Measurements from ENCODE around the gene NRIP1. TPM values are rescaled to one million over a fixed set of nuclear protein-coding genes. Genes with fewer than 3 reads are reported as not detected.

NRIP1 gene
- polyA plus RNA-seq, 1 donor, result 44.5 TPM

DNA sequence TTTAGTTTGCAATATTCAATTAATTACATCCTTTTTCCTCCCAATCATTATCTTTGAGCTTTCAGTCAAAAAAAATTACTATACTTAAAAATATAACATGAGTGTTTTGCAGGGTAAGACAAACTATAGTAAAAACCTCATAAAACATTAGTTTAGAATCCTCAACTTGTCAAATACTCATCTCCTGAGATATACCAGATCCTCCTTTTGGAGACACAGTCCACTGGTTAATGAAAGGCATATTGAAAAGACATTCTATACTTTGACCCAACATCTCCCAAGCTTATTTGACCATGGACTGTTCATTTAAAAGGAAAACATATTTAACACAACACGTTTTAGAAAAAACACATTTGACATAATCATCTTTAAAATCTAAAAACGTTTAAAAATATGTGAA is 52.8 kb downstream of the NRIP1 start:
- 94% methylated on average over 2 of the region's 2 CpGs for WGBS (ENCODE audit: insufficient coverage, low lambda C conversion rate)
- no peaks in the 10 kb centered on the region for H3K27me3 ChIP-seq (ENCODE audit: control insufficient read depth, insufficient read depth, low read length)
- H3K9me3 ChIP-seq (ENCODE audit: control insufficient read depth, low read depth, low read length), result no peaks in the 10 kb centered on the region
- peaks cover 2% of the 10 kb centered on the region for H3K4me1 ChIP-seq (ENCODE audit: control insufficient read depth, insufficient read depth, low read length)
- no peak overlapping the region for H3K4me3 ChIP-seq (ENCODE audit: low read length)
- H3K27ac ChIP-seq (ENCODE audit: low read length), result no peak overlapping the region
- DNase-seq, result no peak
- peaks cover 16% of the 10 kb centered on the region for H3K36me3 ChIP-seq (ENCODE audit: control insufficient read depth, insufficient read depth, low read length)

GRCh38 chr21:15010645-15011044 is 54.2 kb downstream of the NRIP1 start:
- Histone ChIP-seq H3K4me3 (ENCODE audit: low read length) (no peak overlapping the region), H3K4me1 (ENCODE audit: control insufficient read depth, insufficient read depth, low read length) (peaks cover 4% of the 10 kb centered on the region), H3K36me3 (ENCODE audit: control insufficient read depth, insufficient read depth, low read length) (peaks cover 16% of the 10 kb centered on the region), H3K27me3 (ENCODE audit: control insufficient read depth, insufficient read depth, low read length) (no peaks in the 10 kb centered on the region), H3K27ac (ENCODE audit: low read length) (no peak overlapping the region), H3K9me3 (ENCODE audit: control insufficient read depth, low read depth, low read length) (no peaks in the 10 kb centered on the region)
- 79% methylated on average over 2 of the region's 4 CpGs for WGBS (ENCODE audit: insufficient coverage, low lambda C conversion rate)
- DNase-seq, result no peak

DNA sequence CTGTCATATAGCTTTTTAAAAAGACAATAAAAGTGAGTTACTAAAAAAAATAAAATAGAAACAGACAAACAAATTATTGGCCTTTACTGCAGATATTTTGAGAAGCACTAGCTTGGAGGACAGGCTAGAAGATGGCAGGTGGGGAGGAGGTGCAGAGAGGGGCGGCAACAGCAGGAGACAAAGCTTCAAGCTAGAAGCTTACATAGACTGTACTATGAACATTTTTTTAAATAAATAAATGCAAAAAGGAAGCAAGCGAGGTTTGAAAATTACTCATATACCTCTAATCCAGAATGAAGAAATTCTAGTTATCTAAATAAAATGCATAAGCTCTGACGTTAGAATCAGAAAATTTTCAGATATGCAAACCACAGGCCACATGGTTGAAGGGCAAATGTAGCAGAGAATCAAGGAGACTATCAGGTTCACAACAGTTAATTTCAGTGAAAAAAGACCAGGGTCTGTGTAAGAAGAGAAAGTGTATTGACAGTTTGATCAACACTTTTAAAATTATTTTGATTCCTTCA is 54.9 kb downstream of the NRIP1 start:
- Histone ChIP-seq H3K27ac (ENCODE audit: low read length) (no peak overlapping the region), H3K9me3 (ENCODE audit: control insufficient read depth, low read depth, low read length) (no peaks in the 10 kb centered on the region), H3K27me3 (ENCODE audit: control insufficient read depth, insufficient read depth, low read length) (no peaks in the 10 kb centered on the region), H3K4me3 (ENCODE audit: low read length) (no peak overlapping the region), H3K4me1 (ENCODE audit: control insufficient read depth, insufficient read depth, low read length) (peaks cover 7% of the 10 kb centered on the region), H3K36me3 (ENCODE audit: control insufficient read depth, insufficient read depth, low read length) (peaks cover 16% of the 10 kb centered on the region)
- DNase-seq, result no peak
- WGBS (ENCODE audit: insufficient coverage, low lambda C conversion rate), result 92% methylated on average over 2 of the region's 3 CpGs

- Histone ChIP-seq H3K27ac (ENCODE audit: low read length) (no peak overlapping the region), H3K4me3 (ENCODE audit: low read length) (no peak overlapping the region), H3K4me1 (ENCODE audit: control insufficient read depth, insufficient read depth, low read length) (peaks cover 15% of the 10 kb centered on the region), H3K9me3 (ENCODE audit: control insufficient read depth, low read depth, low read length) (no peaks in the 10 kb centered on the region), H3K36me3 (ENCODE audit: control insufficient read depth, insufficient read depth, low read length) (peaks cover 18% of the 10 kb centered on the region), H3K27me3 (ENCODE audit: control insufficient read depth, insufficient read depth, low read length) (no peaks in the 10 kb centered on the region)
- WGBS (ENCODE audit: insufficient coverage, low lambda C conversion rate), result 100% methylated on average over 2 of the region's 11 CpGs
- DNase-seq, result no peak
Observed at GRCh38 chr21:15007716-15008296, 57.0 kb downstream of the NRIP1 start.

DNA sequence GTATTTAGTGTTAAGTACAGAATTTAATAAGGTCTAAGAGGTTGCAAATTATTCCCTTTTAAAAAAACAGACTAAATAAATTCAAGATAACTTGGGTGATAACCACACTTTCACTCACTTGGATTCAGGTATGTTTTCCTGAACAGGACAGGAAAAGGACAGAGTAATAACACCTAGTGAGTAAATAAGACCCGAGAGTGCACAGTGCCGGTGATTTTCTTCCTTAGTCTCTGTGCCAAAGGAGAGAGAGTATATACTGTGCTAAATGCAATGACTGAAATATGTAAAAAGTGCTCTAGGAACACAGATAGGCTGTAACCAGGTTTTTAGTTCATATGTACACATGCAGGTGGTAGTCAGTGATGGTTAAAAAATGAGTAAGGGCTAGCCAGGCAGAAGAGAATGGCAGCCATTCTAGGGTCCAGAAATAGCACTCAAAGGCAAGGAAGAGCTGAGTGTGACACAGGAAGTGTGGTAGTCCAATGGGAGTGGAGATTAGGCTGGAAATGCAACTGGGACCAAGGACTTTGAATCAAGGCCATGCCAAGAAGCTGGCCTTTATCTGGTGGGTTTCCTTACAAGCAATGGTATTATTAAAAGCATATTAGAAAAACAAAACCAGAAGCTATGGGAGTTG is 58.1 kb downstream of the NRIP1 start:
- Histone ChIP-seq H3K36me3 (ENCODE audit: control insufficient read depth, insufficient read depth, low read length) (peaks cover 16% of the 10 kb centered on the region), H3K27me3 (ENCODE audit: control insufficient read depth, insufficient read depth, low read length) (no peaks in the 10 kb centered on the region), H3K4me3 (ENCODE audit: low read length) (no peak overlapping the region), H3K4me1 (ENCODE audit: control insufficient read depth, insufficient read depth, low read length) (peaks cover 22% of the 10 kb centered on the region), H3K9me3 (ENCODE audit: control insufficient read depth, low read depth, low read length) (no peaks in the 10 kb centered on the region), H3K27ac (ENCODE audit: low read length) (no peak overlapping the region)
- no peak for DNase-seq
- WGBS (ENCODE audit: insufficient coverage, low lambda C conversion rate), result no CpG with 5 or more reads among the region's 2 CpGs

DNA sequence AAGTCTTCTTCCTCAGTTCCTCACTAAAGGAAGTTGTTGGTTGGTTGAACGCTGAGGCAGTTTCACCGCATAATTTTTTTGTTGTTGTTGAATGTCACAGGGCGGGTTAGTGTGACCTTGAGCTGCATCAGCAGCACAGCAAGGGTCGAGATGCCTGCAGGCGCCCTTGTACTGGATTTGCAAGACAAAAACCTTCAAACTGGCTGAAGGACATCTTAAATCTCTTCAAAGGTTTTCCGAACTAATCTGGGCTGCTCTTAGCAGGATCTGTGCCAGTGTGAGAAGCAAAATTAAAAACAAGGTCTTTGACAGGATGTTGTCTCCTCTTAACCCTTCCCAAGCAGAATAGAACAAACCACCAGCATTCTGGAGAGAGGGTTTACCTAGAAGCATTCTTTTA is 59.4 kb downstream of the NRIP1 start:
- no peak overlapping the region for H3K27ac ChIP-seq (ENCODE audit: low read length)
- DNase-seq, result no peak
- no peak overlapping the region for H3K4me3 ChIP-seq (ENCODE audit: low read length)
- no CpG with 5 or more reads among the region's 6 CpGs for WGBS (ENCODE audit: insufficient coverage, low lambda C conversion rate)
- no peaks in the 10 kb centered on the region for H3K9me3 ChIP-seq (ENCODE audit: control insufficient read depth, low read depth, low read length)
- H3K27me3 ChIP-seq (ENCODE audit: control insufficient read depth, insufficient read depth, low read length), result no peaks in the 10 kb centered on the region
- H3K36me3 ChIP-seq (ENCODE audit: control insufficient read depth, insufficient read depth, low read length), result peaks cover 12% of the 10 kb centered on the region
- peaks cover 22% of the 10 kb centered on the region for H3K4me1 ChIP-seq (ENCODE audit: control insufficient read depth, insufficient read depth, low read length)

- Histone ChIP-seq H3K36me3 (ENCODE audit: control insufficient read depth, insufficient read depth, low read length) (peaks cover 12% of the 10 kb centered on the region), H3K4me1 (ENCODE audit: control insufficient read depth, insufficient read depth, low read length) (peaks cover 26% of the 10 kb centered on the region), H3K27me3 (ENCODE audit: control insufficient read depth, insufficient read depth, low read length) (no peaks in the 10 kb centered on the region), H3K4me3 (ENCODE audit: low read length) (no peak overlapping the region), H3K27ac (ENCODE audit: low read length) (no peak overlapping the region), H3K9me3 (ENCODE audit: control insufficient read depth, low read depth, low read length) (no peaks in the 10 kb centered on the region)
- 73% methylated on average over 1 of the region's 2 CpGs for WGBS (ENCODE audit: insufficient coverage, low lambda C conversion rate)
- DNase-seq, result peak in 1 of 2 donors; percentile 43
Observed at GRCh38 chr21:15004721-15005370, 60.0 kb downstream of the NRIP1 start.

DNA sequence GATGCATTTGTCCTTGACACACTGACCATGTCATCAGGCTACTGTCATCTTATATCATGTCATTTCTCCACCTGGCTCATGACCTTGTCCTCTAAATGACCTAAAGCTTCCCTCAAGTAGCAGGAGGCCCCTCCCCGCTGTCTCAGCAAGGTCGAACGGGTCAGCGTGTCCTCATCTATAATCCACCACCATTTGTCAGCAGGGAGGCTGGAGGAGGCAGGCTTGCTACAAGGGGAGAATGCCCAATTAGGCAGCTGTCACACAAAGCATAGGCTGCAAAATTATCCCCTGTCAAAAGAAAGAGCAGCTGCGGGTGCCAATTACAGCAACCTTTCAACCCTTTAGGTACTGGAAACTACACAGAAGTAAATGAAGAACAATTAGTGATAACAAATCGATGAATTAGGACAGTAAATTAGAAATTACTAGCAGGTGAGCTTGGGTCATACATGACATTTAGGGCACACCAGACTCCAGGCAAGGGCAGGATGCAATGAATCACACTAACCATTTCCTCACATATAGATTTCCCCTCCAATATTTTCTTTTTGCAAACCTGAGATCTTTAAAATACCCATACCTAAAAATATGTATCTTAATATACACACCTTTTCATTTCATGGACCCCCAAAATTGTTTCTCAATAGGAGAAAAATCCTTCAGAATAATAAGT is 61.2 kb downstream of the NRIP1 start:
- H3K36me3 ChIP-seq (ENCODE audit: control insufficient read depth, insufficient read depth, low read length), result peaks cover 12% of the 10 kb centered on the region
- 56% methylated on average over 2 of the region's 6 CpGs for WGBS (ENCODE audit: insufficient coverage, low lambda C conversion rate)
- DNase-seq, result peak in 1 of 2 donors; percentile 37
- H3K4me3 ChIP-seq (ENCODE audit: low read length), result no peak overlapping the region
- no peaks in the 10 kb centered on the region for H3K9me3 ChIP-seq (ENCODE audit: control insufficient read depth, low read depth, low read length)
- H3K27me3 ChIP-seq (ENCODE audit: control insufficient read depth, insufficient read depth, low read length), result no peaks in the 10 kb centered on the region
- H3K4me1 ChIP-seq (ENCODE audit: control insufficient read depth, insufficient read depth, low read length), result peaks cover 31% of the 10 kb centered on the region
- no peak overlapping the region for H3K27ac ChIP-seq (ENCODE audit: low read length)

DNA sequence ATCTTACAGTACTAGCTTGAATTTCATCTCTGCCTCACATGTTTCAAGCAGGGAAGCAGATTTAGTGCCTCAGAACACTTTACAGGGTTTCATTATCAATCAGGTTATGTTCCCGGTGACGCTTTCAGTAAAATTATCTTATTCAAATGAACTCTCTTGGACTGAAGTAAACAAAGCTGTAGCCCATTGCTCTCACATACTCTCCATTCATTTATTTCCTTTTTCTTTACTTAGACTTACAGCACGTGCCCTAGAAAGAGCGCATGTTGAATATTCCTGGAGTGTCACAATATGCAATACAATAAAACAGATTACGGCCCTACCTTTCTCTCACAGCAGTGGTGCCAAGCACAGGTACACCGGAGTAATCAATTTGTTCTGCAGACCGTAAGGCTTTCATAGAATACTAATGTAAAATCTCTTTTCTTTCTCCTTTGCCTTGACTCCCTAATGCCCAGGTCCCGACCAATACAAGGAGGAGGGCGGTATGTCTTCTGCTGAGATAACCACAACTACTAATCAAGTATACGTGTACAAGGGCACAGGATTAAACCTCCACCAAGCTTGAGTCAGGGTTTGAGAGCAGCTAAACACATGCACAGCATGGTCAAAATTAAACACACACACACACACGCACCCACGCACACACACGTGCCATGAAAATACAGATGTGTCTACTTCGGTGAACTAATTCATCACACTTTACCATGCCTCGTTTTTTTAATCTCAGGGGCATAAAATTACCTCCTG is 62.8 kb downstream of the NRIP1 start:
- no peaks in the 10 kb centered on the region for H3K27me3 ChIP-seq (ENCODE audit: control insufficient read depth, insufficient read depth, low read length)
- no peak overlapping the region for H3K4me3 ChIP-seq (ENCODE audit: low read length)
- H3K4me1 ChIP-seq (ENCODE audit: control insufficient read depth, insufficient read depth, low read length), result peaks cover 36% of the 10 kb centered on the region
- no peaks in the 10 kb centered on the region for H3K9me3 ChIP-seq (ENCODE audit: control insufficient read depth, low read depth, low read length)
- WGBS (ENCODE audit: insufficient coverage, low lambda C conversion rate), result 8% methylated on average over 2 of the region's 15 CpGs
- no peak overlapping the region for H3K27ac ChIP-seq (ENCODE audit: low read length)
- peaks cover 5% of the 10 kb centered on the region for H3K36me3 ChIP-seq (ENCODE audit: control insufficient read depth, insufficient read depth, low read length)
- DNase-seq, result peak; percentile 30 to 63

DNA sequence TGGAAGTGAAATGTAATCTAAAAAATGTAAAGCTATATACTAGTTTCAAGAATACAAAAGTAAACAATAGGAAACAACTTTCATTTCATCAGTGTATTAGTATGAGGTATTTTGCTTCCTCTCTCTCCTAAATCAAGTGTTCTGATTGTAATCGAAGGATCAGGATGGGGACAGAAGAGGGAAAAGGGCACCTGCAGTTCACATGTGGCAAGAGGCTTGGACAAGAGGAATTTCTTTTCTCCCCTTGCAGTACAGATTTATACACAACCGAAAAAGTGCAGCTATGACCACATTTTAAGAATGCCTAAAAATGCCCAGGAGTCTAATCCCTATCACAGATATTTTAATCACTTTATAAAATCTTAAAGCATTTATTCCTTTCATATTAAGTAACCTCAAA is 63.7 kb downstream of the NRIP1 start:
- H3K27me3 ChIP-seq (ENCODE audit: control insufficient read depth, insufficient read depth, low read length), result no peaks in the 10 kb centered on the region
- DNase-seq, result no peak
- H3K9me3 ChIP-seq (ENCODE audit: control insufficient read depth, low read depth, low read length), result no peaks in the 10 kb centered on the region
- H3K36me3 ChIP-seq (ENCODE audit: control insufficient read depth, insufficient read depth, low read length), result peaks cover 5% of the 10 kb centered on the region
- no CpG with 5 or more reads among the region's 2 CpGs for WGBS (ENCODE audit: insufficient coverage, low lambda C conversion rate)
- H3K4me3 ChIP-seq (ENCODE audit: low read length), result no peak overlapping the region
- peaks cover 33% of the 10 kb centered on the region for H3K4me1 ChIP-seq (ENCODE audit: control insufficient read depth, insufficient read depth, low read length)
- no peak overlapping the region for H3K27ac ChIP-seq (ENCODE audit: low read length)

All from large intestine (tissue), 3 donors.